NCI-H82 treated with DMSO at 0.1 percent for 48 hours (cell line): ENCODE data around the gene PLEKHB2.
A peak's percentile ranks its signal among the peaks of the same experiment; 100 is the strongest.
"Not testable (repeated sequence)": the region's sequence is repeated elsewhere in the genome, so short reads cannot be mapped to it uniquely, and the experiment has no call there.

ENCODE experiments used
- DNase-seq: peaks from one replicate; lab custom pipeline; 2025; ENCODE audit not compliant: unreplicated experiment; lab: John Stamatoyannopoulos, UW

The PLEKHB2 gene, protein sequence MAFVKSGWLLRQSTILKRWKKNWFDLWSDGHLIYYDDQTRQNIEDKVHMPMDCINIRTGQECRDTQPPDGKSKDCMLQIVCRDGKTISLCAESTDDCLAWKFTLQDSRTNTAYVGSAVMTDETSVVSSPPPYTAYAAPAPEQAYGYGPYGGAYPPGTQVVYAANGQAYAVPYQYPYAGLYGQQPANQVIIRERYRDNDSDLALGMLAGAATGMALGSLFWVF

DNA sequence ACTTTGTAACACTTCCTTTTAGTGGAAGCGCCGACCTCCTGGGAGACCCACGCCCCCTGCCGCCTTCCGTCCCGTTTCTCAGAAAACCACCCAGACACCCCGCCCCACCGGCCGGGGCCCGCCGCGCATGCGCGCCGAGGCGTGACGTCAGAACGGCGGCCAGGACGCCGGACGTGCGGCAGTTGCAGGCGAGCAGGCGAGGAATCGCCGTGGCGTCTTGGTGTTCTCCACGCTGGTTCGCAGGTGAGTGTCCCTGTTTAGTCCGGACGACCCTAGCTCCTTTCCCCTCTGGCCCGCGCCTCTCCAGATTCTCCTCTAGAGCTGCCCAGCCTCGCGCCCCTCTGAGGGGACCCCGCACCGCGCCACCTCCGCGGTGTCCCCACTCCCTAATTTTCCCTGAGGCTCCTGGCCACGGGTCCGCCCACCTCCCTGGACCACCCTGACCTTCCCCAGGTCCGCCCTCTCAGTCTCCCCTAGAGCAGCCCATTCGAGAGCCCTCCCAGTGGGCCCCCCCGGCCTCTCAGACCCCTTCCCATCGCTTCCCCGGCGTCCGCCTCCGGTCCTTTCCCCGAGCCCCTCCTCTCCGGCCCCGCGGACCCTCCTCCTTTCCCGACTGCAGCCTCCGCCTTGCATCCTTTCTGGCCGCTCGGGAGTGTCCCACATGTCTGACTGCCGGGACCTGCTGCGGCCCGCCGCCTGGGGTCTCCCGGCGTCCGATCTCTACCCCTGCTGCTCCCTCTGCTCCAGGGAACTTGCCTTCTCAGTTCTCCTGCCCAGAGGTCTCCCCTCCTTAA is at the start of gene PLEKHB2:
PLEKHB2 (plus strand) TSS at position 181 of the 794 bp plus-strand sequence. CDS start 15,606 bp downstream, outside the sequence.
- peak; percentile 73 for DNase-seq

DNA sequence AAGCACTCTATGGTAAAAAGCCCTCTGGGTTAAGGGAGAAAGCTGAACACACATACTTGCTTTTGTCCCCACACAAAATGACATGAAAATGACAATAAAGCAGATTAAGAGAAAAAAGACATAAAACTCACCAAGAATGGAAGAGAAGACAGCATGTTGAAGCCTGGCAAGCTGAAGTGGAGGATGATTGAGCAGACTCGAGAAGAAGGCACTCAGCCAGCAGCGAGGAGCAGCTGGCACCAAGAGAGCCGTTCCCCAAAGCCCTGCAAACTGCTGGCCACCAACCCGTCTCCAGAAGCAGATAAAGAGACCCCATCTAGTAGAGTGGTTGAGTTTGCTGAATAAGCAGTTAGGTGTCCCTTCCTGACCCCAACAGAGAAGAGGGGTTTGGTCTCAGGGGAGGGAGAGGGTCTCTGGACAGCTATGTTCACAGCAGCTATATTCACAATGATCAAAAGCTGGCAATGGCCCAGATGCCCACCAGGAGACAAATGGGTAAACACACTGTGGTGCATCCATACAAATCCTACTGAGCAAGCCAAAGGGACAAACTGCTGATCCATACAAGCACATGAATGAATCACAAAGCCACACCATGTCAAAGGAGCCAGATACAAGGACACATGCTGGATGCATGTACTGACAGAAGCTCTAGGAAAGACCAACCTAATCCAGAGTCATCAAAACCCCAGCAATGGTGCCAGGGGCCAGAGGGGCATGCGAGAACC is 48.8 kb upstream of the PLEKHB2 start:
- DNase-seq: no peak

DNA sequence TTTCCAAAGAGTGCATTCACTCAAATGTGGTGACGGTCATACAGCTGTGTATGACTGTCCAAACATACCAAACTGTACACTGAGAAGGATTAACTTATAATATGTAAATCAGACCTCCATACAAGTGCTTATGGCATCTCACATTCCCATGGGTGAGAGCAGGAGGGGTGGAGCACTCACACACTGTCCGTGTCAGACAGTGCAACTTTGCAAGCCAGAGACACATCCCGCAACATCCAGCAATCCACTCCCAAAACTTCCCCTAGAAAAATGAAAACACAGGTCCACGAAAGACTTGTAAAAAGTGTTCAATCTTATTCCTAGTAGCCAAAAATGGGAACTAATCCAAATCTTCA is 48.2 kb upstream of the PLEKHB2 start:
- DNase-seq: no peak

DNA sequence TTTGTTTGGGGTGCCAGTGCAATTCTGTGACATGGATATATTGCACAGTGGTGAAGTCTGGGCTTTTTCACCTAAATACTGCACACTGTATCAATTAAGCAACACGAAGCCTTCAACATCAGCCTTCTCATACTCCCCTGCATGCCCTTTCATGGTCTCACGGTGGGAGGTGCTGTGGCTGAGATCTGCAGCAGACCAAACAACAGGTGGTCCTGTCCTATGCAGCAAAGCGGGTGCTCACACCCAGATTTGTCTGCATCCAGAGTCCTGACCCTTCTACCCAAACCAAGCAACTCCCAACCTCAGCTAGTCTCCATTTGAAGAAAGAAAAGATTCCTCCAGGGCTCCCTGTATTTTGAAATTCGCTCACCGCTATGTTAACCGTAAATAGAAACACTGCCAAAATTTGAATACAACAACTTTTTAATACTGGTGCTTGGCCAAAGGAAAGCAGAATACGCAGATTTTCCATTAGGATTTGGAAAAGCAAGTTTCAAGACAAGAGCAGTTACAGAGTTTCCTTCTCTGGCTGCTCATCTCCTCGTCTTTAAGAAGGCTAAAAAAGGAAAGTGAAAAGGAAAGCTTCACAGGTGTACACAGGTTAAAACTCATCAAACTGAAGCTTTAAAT is 46.8 kb upstream of the PLEKHB2 start:
- DNase-seq: no peak

DNA sequence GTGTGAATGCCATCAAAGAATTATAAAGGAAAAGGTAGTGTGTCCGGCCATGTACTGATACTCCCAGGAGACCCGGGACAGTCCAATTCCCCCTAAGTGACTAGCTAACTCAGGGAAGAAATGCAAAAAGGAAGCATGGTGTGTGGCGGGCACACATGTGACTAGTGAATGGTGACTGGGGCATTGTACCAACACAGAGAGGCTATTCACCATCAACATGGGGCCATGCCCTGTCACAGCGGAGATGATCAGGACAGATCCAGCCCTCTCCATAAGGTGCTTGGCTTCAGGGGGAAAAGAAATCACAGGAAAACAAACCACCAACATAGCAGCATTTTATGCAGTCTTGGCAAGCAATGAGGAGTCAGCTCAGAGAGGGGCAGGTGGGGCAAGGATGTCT is 46.2 kb upstream of the PLEKHB2 start:
- DNase-seq: no peak

DNA sequence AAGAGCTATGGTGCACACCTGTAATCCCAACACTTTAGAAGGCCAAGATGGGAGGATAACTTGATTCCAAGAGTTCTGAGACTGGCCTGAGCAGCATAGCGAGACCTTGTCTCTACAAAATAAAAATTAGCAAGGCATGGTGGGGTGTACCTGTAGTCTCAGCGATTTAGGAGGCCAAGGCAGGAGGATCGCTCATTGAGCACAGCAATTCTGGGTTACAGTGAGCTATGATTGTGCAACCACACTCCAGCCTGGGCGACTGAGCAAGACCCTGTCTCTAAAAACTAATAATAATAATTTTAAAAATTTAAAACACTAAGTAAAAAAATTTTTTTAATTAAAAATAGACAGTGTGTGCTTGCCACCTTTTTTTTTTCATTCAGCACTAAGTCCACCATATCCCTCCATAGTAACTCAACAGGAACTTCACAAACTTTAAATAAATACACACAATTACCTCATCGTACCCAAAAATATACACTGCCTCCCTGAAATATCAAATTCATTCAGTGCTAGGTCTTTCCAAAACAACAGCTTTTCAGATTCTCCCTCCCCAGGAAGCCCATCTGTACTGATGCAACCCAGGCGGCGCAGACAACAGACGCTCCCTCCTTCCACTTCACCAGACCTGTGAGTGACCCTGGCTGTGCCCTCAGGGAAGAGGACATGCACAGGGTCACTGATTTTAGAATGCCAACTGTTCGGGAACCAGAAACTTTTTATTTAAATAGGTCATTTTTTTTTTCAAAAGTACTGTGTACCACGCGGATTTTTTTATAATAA is 41.4 kb upstream of the PLEKHB2 start:
- no peak for DNase-seq

DNA sequence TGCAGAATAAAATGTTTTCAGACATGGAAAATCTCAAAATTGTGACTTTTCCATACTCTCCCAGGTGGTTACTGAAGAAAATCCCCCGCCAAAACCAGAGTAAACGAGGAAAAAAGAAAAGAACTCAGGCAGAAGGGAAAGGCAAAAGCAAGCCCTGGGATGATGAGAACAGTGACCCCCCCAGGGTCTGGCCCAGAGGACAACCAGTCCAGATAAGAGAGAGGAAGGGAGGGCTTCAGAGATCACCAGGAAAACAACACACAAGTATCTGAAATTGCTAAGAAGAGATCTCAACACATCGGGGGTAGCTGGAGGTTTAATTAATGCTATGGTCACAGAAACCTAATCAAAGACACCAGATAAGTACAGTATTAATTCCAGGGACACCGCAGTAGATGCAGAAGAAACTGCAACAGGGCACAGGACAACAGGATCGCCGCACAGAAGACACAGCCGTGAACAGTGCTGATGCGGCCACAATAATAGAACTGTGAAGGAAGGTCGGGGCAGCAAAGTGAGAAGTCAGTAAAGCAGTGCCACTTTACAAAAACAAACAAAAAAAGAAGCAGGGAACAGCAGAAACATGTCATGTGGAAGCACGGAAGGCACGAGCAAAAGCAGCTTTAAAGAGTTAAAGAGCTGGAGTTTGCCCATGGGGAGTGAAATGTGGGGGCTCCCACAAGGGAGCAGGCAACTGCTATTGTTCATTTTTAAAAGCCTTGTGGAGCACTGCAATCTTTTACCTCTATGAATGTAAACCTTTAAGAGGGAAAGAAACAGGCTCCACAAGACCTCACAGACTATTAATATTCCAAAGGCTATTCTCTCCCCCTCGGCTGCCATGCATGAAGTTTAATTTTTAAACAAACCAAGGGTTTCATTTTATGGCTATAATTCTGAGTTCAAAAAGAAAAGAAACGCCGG is 40.3 kb upstream of the PLEKHB2 start:
- DNase-seq: no peak

DNA sequence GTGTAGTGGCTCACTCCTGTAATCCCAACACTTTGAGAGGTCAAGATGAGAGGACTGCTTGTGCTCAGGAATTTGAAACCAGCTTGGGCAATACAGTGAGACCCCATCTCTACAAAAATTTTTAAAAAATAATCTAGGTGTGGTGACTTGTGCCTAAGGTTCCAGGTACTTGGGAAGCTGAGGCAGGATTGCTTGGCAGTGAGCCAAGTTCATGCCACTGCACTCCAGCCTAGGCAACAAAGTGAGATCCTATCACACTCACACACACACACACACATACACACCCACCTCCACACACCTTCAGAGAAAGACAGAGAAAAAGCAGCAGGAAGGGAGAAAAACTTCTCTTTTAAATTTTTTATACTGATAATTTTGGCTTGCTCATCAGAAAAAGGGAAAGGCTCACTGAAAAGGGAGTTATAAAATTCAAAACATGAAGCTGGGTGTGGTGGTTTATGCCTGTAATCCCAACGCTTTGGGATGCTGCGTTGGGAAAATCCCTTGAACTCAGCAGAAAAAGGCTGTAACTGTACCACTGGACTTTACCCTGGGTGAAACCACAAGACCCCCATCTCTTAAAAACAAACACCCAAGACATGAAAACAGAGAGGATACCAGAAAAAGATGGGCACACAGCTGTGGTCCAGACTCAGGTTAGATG is 37.5 kb upstream of the PLEKHB2 start:
- DNase-seq: no peak

DNA sequence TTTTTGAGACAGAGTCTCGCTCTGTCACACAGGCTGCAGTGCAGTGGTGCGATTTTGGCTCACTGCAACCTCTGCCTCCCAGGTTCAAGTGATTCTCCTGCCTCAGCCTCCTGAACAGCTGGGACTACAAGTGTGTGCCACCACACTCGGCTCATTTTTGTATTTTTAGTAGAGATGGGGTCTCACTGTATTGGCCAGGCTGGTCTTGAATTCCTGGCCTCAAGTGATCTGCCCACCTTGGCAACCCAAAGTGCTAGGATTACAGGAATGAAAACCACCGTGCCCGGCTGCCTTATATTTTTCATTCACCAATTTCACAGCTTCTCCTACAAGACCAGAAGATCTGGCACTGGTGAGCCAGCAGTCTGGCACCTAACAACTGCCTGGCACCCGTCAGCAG is 37.0 kb upstream of the PLEKHB2 start:
- DNase-seq: not testable (repeated sequence)

DNA sequence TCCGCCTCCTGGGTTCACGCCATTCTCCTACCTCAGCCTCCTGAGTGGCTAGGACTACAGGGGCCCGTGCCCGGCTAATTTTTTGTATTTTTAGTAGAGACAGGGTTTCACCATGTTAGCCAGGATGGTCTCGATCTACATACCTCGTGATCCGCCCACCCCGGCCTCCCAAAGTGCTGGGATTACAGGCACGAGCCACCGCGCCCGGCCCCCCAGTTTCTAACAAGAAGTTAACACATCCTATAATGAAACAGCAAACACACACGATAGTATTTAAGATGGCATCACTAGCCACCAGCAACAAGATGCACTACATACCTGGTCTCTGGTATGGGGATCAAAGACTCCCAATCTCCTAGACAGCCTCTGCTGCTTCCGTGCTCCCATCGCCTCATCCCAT is 29.6 kb upstream of the PLEKHB2 start:
- DNase-seq: not testable (repeated sequence)

DNA sequence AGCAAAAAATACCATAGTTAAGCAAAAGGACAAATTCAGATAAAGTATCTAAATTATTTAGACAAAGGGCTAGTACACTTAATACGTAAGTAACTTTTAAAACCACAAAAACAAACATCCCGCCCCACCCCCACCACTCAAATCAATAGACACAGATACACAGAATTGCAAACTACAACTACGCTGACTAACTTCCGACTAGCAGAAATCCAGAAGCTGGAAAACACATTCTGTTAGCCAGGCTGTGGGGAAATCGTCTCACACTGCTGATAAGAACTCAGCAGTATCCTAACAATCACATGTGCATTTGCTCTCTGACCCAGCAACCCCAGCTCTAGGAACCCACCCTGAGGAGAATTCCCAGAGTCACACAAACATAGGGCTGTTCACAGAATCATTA is 28.4 kb upstream of the PLEKHB2 start:
- DNase-seq: no peak

DNA sequence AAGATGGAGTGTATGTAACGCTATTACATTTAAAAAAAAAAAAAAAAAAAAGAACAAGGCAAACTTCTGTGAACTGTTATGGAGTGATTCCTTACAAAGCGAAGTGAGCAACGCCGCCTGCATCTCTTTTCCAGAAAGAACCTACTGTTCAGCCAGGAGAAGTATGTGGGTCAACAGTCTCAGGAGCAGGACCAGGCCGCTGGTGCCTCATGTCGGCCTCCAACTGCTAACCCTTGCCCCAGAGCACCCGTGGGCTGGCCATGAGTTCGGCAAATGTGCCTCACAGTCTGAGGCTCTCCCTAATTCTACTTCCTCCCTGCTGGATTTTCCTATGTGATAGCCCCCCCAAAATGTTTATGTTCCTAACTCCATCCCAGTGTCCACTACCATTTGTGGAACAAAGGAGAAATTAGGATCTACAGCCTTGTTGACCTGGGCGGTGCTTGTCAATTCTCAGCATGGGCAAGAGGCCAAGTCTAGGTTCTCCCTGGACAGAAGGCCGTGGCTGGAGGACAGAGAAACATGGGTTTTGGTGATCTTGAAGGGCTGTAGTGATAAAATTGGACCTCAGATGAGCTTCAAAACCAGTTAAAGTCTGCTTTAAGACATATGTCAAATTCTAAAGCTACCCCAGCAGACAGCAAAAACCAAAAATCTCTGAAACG is 27.8 kb upstream of the PLEKHB2 start:
- no peak for DNase-seq

DNA sequence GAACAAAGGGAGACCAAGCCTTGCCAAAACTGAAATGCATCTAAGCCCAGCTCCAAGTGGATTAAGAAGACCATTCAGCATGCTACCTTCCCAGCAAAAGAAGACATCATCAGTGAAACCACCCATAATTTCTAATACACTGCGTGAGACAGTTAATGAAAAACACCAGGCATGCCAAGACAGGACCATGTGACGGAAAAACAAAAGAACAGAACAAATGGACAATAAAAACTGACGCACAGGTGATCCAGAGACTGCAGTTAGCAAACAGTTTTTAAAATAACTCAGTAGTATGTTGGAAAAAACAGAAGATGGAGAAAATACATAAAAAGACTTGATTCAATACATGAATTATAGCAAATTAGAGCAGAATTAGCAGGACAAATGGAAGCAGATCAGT is 27.2 kb upstream of the PLEKHB2 start:
- DNase-seq: no peak

DNA sequence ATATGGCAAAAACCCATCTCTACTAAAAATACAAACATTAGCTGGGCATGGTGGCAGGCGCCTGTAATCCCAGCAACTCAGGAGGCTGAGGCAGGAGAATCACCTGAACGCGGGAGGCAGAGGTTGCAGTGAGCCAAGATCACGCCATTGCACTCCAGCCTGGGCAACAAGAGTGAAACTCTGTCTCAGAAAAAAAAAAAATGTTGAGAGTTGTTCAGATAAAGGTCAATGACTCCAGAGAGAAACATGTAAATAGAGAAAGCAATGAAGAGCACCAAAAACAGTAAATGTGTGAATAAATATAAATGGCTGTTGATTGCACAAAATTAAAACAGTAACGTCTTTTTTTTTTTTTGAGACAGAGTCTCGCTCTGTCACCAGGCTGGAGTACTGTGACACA is 25.2 kb upstream of the PLEKHB2 start:
- DNase-seq: not testable (repeated sequence)

DNA sequence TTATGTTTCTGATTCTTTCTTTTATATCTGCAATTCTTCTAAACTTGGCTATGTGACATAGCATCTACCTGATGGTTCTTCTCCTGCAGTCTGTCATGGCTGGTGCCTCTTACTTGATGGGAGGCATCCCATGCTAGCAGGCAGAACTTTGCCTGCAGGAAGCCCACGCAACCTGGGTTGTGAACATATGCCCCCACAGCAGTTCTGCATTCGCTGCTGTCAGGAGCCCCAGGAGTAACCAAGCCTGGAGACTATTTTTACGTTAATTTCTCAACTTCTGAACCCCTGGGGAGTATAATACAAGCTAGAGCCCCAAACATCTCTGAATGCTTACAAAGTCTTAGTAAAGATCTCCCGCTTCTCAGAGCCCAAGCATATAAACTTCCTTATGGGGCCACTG is 23.9 kb upstream of the PLEKHB2 start:
- no peak for DNase-seq

DNA sequence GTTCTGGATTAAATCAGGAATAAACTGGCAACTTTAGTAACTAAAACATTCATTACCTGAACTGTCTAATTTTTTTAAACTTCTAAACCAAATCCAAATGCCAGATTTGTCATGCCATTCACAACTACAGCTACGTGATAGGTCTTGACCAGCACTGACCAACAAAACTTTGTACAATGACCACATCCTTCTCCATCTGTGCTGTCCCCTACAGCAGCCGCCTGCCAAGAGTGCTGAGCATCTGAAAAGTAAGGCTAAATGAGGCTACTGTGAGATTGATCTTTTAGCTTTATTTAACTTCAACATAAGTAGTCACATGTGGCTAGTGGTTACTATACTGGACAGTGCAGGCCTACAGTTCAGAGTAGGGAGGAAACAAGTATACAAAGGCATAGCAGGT is 19.5 kb upstream of the PLEKHB2 start:
- no peak for DNase-seq

DNA sequence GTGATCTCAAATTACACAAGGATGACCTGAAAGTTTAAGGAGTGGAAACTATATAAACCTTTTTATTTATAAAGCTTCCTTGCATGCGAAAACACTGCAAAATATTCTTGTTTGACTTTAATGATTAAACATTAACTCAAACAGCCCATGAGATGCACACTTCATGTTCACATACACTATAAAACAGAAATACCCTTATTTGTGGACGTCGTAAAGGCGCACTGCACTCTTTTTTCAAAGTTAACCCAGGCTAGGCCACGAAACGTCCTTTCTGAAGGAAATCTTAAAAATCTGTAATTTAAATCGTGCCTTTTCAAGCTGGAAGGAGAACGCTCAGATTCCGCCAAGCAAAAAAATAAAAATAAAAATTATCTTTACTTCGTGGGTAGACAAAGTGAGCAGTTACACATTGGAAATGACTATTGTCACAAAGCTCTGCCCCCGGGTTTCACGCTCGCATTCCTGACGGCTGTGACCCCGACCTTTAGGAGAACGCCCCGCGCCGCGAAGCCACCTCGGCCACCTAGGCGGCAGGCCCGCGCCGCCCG is 12.6 kb upstream of the PLEKHB2 start:
- DNase-seq: no peak

DNA sequence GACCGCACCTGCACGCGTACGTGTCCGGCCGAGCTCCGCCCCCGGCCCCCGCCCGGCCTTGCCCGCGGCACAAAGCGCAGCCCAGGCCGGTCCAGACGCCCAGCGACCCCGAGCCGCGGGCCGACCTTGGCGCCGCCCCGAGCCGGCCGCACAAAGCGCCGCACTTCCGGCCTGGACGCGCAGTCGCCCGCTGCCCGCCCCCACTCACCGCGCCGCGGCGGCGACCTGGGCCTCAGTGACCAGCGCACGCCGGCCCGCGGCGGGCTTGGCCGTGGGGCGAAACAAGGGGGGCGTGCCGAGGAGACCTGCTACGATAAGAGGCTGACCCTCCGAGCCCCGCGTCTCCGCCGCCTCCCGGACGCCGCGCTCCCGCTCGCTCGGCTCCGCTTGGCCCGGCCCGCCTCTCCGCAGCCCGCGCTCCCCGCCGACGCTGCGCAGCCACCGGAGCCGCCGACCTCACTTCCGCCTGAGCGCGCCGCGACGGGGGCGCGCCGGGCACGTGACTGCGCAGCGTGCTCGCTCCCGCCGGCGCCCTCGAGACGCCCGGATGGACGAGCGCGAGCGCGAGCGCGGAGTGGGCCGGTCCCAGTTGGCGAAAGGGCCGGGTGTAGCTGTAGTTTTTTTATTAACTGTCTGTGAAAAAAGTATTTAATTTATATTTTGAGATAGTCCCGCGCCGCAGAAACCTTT is 12.0 kb upstream of the PLEKHB2 start, which contains the start of gene FAM168B:
FAM168B (minus strand) TSS at position 455 of the 690 bp plus-strand sequence. CDS start 10,814 bp downstream, outside the sequence.
- DNase-seq: peak; percentile 50
